Myocyte (in vitro differentiated cells): ENCODE data around the gene PLCH2. TPM values are rescaled to one million over a fixed set of nuclear protein-coding genes. Genes with fewer than 3 reads are reported as not detected.
"Not testable (repeated sequence)": the region's sequence is repeated elsewhere in the genome, so short reads cannot be mapped to it uniquely, and the experiment has no call there.

ENCODE experiments used
- DNase-seq: peaks from one replicate; pipeline ENCODE4 v3.0.0-alpha.2; 2012; ENCODE audit warnings: low read depth
- total RNA-seq: library from RNA; depleted of rRNA; stranded (reverse); fragments of >200 nt; gene quantifications from 2 replicates; pipeline ENCODE4 v1.2.3, GENCODE V29; 2014

Gene PLCH2
- total RNA-seq, 1 donor from 2014 or later, result 0.21 TPM

DNA sequence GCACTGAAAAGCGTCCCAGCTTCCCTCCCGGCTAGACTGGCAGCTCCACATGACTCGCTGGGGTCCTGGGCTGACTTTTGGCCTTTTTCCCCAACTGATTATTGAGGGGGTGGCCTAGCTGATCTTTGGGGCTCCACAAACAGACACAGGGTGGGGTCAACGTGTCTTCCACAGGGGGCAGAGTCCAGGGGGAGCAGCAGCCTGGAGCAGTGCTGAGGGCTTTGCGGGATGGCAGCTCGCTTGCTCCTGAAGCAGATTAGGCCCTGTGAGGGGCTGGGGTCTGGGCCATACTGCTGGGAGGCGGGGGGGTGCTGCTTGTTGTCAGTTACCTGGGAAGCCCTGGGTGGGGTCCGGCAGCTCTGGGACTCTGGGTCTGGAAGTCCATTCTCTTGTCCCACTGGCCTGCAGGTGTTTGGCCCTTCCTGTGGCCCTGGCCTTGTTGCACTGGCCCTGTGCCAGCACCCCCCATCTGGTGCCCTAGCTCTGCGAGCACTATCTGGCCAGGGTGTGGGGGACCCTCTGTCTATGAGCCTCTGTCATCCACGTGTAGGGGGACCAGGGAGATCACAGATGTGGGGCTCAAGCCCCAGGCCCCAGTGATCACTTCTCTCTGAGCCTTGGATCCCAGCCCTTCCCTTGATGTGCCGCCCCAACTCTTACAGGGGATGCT lies 66.3 kb downstream of the PLCH2 start:
- no peak for DNase-seq

GRCh38 chr1:2543543-2544092 lies 67.5 kb downstream of the PLCH2 start:
- no peak for DNase-seq

DNA sequence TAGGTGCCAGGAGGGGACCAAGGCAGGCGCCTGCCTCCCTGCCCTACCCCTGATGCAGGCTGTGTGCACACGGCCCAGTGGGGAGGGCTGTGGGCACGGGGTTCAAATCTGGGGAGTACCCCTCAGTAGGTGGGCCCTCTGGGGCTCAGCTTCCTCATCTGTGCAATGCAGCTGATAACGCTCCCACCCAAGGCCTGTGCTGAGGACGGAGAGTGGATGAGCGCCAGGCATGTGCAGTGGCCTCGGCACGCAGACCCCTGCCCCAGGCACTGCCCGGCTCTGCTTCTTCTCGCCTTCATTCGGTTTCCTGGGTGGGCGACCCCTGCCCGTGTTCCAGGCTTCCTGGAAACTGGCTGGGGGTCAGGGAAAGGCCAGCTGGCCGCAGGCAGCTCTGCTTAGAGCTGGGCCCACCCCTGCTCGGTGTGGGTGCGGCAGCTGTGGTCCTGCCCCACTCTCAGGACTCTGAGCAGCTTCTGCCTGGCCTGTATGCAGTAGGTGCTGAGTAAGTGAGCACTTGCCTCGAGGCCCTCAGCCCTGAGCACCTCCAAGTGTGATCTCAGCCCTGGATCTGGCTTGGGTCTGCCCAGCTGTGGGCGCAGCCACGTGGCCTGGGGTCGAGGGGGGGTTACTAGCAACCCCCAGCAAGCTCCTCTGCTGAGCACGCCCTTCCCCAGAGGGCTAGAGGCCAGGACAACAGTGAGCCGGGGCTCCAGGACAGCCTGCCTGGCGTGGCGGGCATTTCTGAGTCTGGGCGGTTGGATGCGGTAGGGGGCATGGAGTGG lies 68.2 kb downstream of the PLCH2 start:
- no peak for DNase-seq

DNA sequence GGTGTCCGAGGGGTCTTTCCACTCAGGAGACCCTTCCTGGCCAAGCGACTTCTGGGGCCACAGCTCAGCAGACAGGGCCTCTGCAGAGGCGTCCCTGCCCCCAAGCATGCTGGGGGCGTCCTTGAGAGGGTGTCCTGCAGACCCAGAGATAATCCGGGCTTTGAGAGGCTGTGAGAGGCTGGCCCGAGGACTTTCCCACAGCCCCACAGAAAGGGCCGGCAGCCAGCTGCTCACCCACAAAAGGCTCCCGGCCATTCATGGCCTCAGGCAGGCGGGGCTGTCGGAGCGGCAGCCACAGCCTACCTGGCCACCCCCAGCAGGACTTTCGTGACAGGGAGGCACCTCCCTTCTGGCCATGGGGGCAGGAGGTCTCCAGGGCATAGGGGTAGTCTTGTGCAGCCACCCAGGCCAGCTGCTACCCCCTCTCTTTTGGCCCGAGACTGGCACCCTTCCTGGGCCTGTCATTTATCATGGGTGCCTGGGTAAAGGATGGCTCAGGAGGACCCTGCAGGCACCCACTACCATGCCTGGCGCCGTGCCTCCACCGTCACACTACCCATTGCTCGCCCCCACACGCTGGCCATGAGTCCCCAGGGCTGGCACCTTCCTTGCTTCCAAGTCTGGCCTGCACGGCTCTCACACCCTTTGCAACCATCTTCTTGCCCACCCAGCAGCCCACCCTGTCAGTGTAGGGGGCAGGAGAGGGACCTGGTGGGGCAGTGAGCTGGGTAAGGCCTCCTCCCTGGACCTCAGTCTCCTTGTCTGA lies 69.0 kb downstream of the PLCH2 start:
- DNase-seq, result no peak

GRCh38 chr1:2545754-2546514 lies 69.8 kb downstream of the PLCH2 start:
- no peak for DNase-seq

GRCh38 chr1:2546515-2547209 lies 70.6 kb downstream of the PLCH2 start:
- no peak for DNase-seq

- no peak for DNase-seq
Observed at GRCh38 chr1:2547210-2548067, 71.3 kb downstream of the PLCH2 start.

GRCh38 chr1:2548068-2548589 lies 72.0 kb downstream of the PLCH2 start:
- peak; percentile 60 for DNase-seq

DNA sequence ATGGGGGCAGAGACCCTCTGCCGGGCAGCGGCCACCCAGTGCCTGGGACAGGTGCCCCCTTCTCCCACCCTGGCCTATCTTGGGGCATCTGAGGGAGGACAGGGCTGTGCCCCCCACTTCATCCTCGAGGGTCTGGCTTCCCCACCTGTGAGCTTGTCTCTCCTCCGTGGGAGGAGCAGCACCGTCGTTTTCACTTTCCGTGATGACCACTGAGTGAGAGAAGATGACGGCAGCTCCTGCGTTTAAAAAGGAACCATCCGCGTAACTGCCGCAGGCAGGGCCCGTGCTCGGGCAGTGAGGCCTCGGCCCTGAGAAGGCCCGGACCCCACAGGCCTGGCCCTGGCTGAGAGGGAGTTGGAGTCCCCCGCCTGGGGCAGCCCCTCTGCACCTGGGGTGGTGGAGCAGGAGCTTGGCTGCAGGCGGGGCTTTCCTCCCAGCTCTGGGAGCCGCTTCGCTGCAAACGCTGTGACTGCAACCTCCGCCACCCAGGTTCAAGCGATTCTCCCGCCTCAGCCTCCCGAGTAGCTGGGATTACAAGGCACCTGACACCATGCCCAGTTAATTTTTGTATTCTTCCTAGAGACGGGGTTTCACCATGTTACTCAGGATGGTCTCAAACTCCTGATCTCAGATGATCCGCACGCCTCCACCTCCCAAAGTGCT lies 73.4 kb downstream of the PLCH2 start:
- not testable (repeated sequence) for DNase-seq

- not testable (repeated sequence) for DNase-seq
Observed at GRCh38 chr1:2550309-2550861, 74.3 kb downstream of the PLCH2 start.

DNA sequence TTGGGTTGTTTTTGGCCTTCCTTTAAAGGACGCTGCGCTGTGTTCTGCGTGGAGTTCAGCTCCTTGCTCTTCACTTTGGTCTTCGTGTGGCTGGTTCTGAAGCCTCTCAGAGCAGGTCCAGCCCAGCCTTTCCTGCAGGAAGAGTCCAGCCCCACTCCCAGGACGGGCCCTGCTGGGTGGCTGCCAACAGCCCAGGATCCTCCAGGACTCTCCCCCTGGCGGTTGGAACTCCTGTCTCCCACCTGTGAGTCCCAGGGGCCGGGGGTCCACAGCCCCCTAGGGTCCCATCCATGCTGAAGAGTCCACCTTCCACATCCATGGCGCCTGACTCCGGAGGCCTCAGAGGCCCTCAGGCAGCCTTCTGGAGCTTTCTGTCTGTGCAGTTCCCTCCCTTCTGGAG lies 75.5 kb downstream of the PLCH2 start:
- not testable (repeated sequence) for DNase-seq

DNA sequence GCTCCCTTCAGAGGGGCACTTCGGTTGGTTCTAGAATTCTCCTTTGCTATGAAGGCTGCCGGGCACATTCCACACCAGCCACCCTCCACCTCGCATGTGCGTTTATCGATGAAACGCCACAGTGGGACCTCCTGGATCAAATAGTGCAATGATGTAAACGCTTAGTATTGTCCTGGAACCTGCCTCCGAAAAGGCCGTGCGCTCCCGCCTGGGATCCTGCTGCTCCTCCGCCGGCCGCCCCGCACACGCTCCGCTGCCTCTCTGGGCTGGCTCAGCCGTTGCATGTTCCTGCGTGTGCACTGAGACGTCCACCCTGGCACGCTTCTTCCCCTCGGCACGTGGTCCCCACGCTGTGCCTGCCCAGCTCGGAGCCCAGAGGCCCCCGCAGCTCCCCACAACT lies 76.1 kb downstream of the PLCH2 start:
- no peak for DNase-seq

DNA sequence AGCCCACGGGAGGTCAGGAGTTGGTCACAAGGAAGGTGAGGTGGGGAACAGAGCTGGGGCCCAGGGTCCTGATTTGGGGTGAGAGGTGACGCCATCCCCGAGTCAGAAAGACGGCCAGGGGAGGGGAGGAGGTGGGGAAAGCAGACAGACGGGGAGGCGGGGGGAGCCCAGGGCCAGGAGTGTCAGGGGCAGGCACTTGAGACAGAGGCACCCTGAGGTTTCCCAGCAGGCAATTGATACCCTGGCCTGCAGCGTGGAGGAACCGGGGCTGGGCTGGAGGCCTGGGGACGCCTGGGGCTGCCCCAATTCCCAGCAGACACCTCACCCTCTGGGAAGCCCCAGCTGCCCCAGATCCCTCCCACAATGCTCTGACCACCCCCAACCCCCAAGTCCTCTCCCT lies 77.0 kb downstream of the PLCH2 start:
- DNase-seq, result not testable (repeated sequence)

DNA sequence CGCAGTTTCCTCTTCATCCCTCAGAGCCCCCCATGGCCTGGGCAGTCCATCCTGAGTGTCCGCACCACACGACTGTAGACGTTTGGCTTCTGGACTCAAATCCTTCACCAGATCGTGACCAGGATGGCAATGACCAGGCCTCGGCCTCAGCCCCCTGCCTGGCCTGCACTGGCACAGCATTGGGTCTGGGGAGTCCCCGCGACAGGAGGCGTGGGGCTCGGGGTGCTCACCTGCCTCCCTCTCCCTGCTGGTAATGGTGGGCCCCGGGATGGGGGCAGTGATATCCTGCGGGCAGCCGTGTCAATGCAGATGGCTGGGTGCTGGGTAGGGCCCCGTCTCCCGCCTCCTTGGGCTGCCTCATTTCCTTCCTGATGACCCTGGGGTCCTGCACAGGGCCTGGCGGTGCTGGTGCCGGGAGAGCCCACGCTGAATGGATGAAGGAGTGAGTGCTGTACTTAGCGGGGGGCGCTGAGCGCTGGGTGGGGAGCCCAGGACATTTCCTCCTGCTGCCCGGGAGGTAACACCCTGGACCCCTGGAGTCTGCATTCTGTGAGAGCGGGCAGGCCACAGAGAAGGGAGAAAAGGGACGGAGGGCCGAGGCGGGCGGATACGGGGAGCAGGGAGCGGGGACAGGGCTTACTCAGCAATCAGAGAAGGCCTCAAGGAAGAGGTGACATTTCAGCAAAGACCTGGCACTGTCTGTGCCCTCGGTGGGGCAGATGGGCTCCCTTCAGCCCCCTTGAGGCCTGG lies 78.0 kb downstream of the PLCH2 start:
- no peak for DNase-seq

DNA sequence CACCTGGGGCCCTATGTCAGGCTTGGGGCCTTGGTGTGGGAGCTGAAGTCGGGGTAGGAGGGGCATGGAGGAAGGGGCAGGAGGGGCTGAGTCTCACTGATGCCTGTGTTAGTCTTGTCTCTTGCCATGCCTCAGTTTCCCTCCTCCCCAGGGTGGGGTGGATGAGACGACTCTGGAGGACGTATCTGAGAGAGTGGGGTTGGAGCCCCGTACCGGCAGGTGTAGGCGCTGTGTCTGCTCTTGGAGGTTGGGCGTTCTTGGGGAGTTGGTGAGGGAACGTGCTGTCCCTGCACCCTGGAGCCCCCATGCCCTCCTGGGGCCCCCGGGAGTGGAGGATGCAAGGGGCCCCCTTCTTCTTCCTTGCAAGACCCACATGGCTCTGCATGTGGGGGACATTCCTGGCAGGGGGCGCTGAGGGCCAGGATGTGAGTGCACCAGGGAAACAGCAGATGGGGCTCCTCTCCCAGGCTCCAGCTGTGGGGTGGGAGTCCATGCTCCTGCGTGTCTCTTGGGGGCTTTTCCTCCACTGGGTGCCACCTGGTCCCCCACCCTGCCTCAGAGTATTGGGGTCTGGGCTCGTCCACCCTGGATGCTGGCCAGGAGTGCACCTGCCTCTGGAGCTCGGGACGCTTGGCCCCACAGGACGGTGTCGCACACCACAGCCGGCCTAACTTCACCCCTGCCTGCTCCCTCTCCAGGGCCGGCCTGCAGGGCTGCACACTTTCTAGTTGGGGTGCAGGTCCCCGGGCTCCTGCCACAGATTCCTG lies 78.7 kb downstream of the PLCH2 start:
- DNase-seq, result no peak
